Mesendoderm (in vitro differentiated cells): Measurements from ENCODE around the gene SLIT2.

ENCODE experiments used
- DNase-seq: peaks from one replicate; pipeline ENCODE4 v3.0.0; 2013
- H2AK5ac ChIP-seq: 2 replicates; pipeline ENCODE4 v1.6.1; 2013; ENCODE audit warnings: low read length, inconsistent platforms
- H2BK120ac ChIP-seq: 2 replicates; pipeline ENCODE4 v1.6.1; 2013; ENCODE audit warnings: low read depth, mild to moderate bottlenecking, low read length, moderate library complexity, mixed read lengths
- H2BK15ac ChIP-seq: replicated peaks from 2 replicates; pipeline ENCODE4 v1.6.1; 2013; ENCODE audit warnings: low read depth, mild to moderate bottlenecking, moderate library complexity
- H2BK5ac ChIP-seq: 2 replicates; pipeline ENCODE4 v1.6.1; 2013; ENCODE audit warnings: low read length, inconsistent platforms
- H3K18ac ChIP-seq: 2 replicates; pipeline ENCODE4 v1.6.1; 2013; ENCODE audit warnings: mild to moderate bottlenecking, low read length, mixed read lengths
- H3K23ac ChIP-seq: one replicate; pipeline ENCODE4 v1.6.1; 2013; ENCODE audit warnings: low read length
- H3K27ac ChIP-seq: 2 replicates; pipeline ENCODE4 v1.5.1; 2013; ENCODE audit warnings: low read depth, mild to moderate bottlenecking, inconsistent platforms, low read length, moderate library complexity
- H3K27me3 ChIP-seq: 2 replicates; pipeline ENCODE4 v1.6.1; 2013; ENCODE audit warnings: low read length, control low read depth, mild to moderate bottlenecking, inconsistent platforms; ENCODE audit not compliant: insufficient read depth, poor library complexity
- H3K36me3 ChIP-seq: 2 replicates; pipeline ENCODE4 v1.6.1; 2013; ENCODE audit warnings: low read length, inconsistent platforms; ENCODE audit not compliant: control insufficient read depth, insufficient read depth
- H3K4ac ChIP-seq: one replicate; pipeline ENCODE4 v1.6.1; 2013; ENCODE audit warnings: low read depth, mild to moderate bottlenecking, low read length, moderate library complexity
- H3K4me1 ChIP-seq: 2 replicates; pipeline ENCODE4 v1.6.1; 2013; ENCODE audit warnings: low read depth, low read length, inconsistent platforms; ENCODE audit not compliant: control insufficient read depth
- H3K4me2 ChIP-seq: 2 replicates; pipeline ENCODE4 v1.6.1; 2013; ENCODE audit warnings: low read length
- H3K4me3 ChIP-seq: 2 replicates; pipeline ENCODE4 v1.5.1; 2013; ENCODE audit warnings: mild to moderate bottlenecking, low read length
- H3K56ac ChIP-seq: one replicate; pipeline ENCODE4 v1.6.1; 2013; ENCODE audit warnings: low read length
- H3K79me1 ChIP-seq: 2 replicates; pipeline ENCODE4 v1.6.1; 2013; ENCODE audit warnings: low read length, inconsistent platforms
- H3K79me2 ChIP-seq: 2 replicates; pipeline ENCODE4 v1.6.1; 2013; ENCODE audit warnings: mild to moderate bottlenecking, low read length; ENCODE audit not compliant: control insufficient read depth, insufficient read depth
- H3K9ac ChIP-seq: 2 replicates; pipeline ENCODE4 v1.6.1; 2013; ENCODE audit warnings: low read length, inconsistent platforms
- H4K5ac ChIP-seq: one replicate; pipeline ENCODE4 v1.6.1; 2013; ENCODE audit warnings: low read length
- H4K8ac ChIP-seq: one replicate; pipeline ENCODE4 v1.6.1; 2013; ENCODE audit warnings: low read depth, mild to moderate bottlenecking, control low read depth, low read length, moderate library complexity
- WGBS: extraction: QIAGEN DNeasy Blood & Tissue Kit; methylation state at CpG from one replicate; pipeline ENCODE4 v1.1.7; 2013; ENCODE audit warnings: low lambda C conversion rate, missing lambda C conversion rate; ENCODE audit not compliant: insufficient coverage; ENCODE audit errors: extremely low coverage; 5-methylcytosine and 5-hydroxymethylcytosine counted together

The SLIT2 gene

GRCh38 chr4:20237894-20238537, 13.7 kb upstream of the SLIT2 start:
- H2AK5ac ChIP-seq, result no peak overlapping the region
- no peaks in the 10 kb centered on the region for H3K27me3 ChIP-seq
- no peak overlapping the region for H3K23ac ChIP-seq
- no peak overlapping the region for H2BK15ac ChIP-seq
- H3K56ac ChIP-seq, result no peak overlapping the region
- H2BK120ac ChIP-seq, result no peak overlapping the region
- H2BK5ac ChIP-seq, result no peak overlapping the region
- no peak overlapping the region for H3K9ac ChIP-seq
- H4K8ac ChIP-seq, result no peak overlapping the region
- H3K79me2 ChIP-seq, result no peaks in the 10 kb centered on the region
- no peak overlapping the region for H3K4me3 ChIP-seq
- H3K79me1 ChIP-seq, result no peaks in the 10 kb centered on the region
- no CpG with 5 or more reads among the region's 3 CpGs for WGBS
- no peak overlapping the region for H3K4ac ChIP-seq
- no peak for DNase-seq
- no peak overlapping the region for H3K27ac ChIP-seq
- H3K4me2 ChIP-seq, result no peak overlapping the region
- no peak overlapping the region for H4K5ac ChIP-seq
- H3K36me3 ChIP-seq, result no peaks in the 10 kb centered on the region
- no peak overlapping the region for H3K18ac ChIP-seq
- H3K4me1 ChIP-seq, result no peaks in the 10 kb centered on the region

- no CpG with 5 or more reads among the region's 3 CpGs for WGBS
- peak; percentile 60 for DNase-seq
- Histone ChIP-seq H3K36me3 (no peaks in the 10 kb centered on the region), H3K27me3 (no peaks in the 10 kb centered on the region), H3K9ac (no peak overlapping the region), H3K79me1 (no peaks in the 10 kb centered on the region), H2BK15ac (no peak overlapping the region), H3K23ac (no peak overlapping the region), H3K18ac (no peak overlapping the region), H3K27ac (no peak overlapping the region), H3K4ac (no peak overlapping the region), H2BK120ac (no peak overlapping the region), H3K4me2 (no peak overlapping the region), H3K4me1 (no peaks in the 10 kb centered on the region), H3K4me3 (no peak overlapping the region), H3K56ac (no peak overlapping the region), H4K5ac (no peak overlapping the region), H2AK5ac (no peak overlapping the region), H2BK5ac (no peak overlapping the region), H3K79me2 (peaks cover 2% of the 10 kb centered on the region), H4K8ac (no peak overlapping the region)
Observed at GRCh38 chr4:20248155-20248558, 3.5 kb upstream of the SLIT2 start.

GRCh38 chr4:20249333-20249732, 2.4 kb upstream of the SLIT2 start:
- Histone ChIP-seq H3K79me2 (peaks cover 8% of the 10 kb centered on the region), H2BK5ac (no peak overlapping the region), H3K18ac (no peak overlapping the region), H3K56ac (no peak overlapping the region), H3K9ac (no peak overlapping the region), H3K23ac (no peak overlapping the region), H2AK5ac (no peak overlapping the region), H3K4me2 (no peak overlapping the region), H3K79me1 (no peaks in the 10 kb centered on the region), H3K4me3 (no peak overlapping the region), H3K4ac (no peak overlapping the region), H3K27ac (no peak overlapping the region), H3K36me3 (no peaks in the 10 kb centered on the region), H3K4me1 (no peaks in the 10 kb centered on the region), H2BK15ac (no peak overlapping the region), H4K8ac (no peak overlapping the region), H2BK120ac (no peak overlapping the region), H4K5ac (no peak overlapping the region), H3K27me3 (peaks cover 4% of the 10 kb centered on the region)
- WGBS, result no CpG with 5 or more reads among the region's 2 CpGs
- peak; percentile 42 for DNase-seq

GRCh38 chr4:20251031-20251795, 492 bp upstream of the SLIT2 start:
- H2BK120ac ChIP-seq, result no peak overlapping the region
- H3K23ac ChIP-seq, result no peak overlapping the region
- H3K36me3 ChIP-seq, result no peaks in the 10 kb centered on the region
- peaks cover 10% of the 10 kb centered on the region for H3K79me2 ChIP-seq
- no peak overlapping the region for H3K4ac ChIP-seq
- WGBS, result no CpG with 5 or more reads among the region's 35 CpGs
- peak overlapping the region; percentile 69 for H3K4me3 ChIP-seq
- H2BK15ac ChIP-seq, result no peak overlapping the region
- H3K56ac ChIP-seq, result peak overlapping the region; percentile 87
- H3K27ac ChIP-seq, result no peak overlapping the region
- DNase-seq, result no peak
- H4K8ac ChIP-seq, result no peak overlapping the region
- H3K4me2 ChIP-seq, result peak overlapping the region; percentile 70
- H3K9ac ChIP-seq, result peak overlapping the region; percentile 67
- H2BK5ac ChIP-seq, result no peak overlapping the region
- H3K27me3 ChIP-seq, result peaks cover 4% of the 10 kb centered on the region
- H3K79me1 ChIP-seq, result no peaks in the 10 kb centered on the region
- peak overlapping the region; percentile 85 for H3K18ac ChIP-seq
- H4K5ac ChIP-seq, result no peak overlapping the region
- no peak overlapping the region for H2AK5ac ChIP-seq
- no peaks in the 10 kb centered on the region for H3K4me1 ChIP-seq

- Histone ChIP-seq H3K4me2 (peak overlapping the region; percentile 79), H3K9ac (peak overlapping the region; percentile 69), H2BK120ac (no peak overlapping the region), H2BK15ac (no peak overlapping the region), H3K4ac (no peak overlapping the region), H3K56ac (peak overlapping the region; percentile 26), H3K36me3 (no peaks in the 10 kb centered on the region), H3K27ac (no peak overlapping the region), H2AK5ac (no peak overlapping the region), H4K5ac (no peak overlapping the region), H3K18ac (no peak overlapping the region), H3K79me1 (no peaks in the 10 kb centered on the region), H3K23ac (no peak overlapping the region), H2BK5ac (no peak overlapping the region), H3K79me2 (peaks cover 10% of the 10 kb centered on the region), H3K4me1 (no peaks in the 10 kb centered on the region), H3K4me3 (peak overlapping the region; percentile 53), H3K27me3 (peaks cover 4% of the 10 kb centered on the region), H4K8ac (no peak overlapping the region)
- DNase-seq, result peak; percentile 70
- no CpG with 5 or more reads among the region's 55 CpGs for WGBS
Observed at GRCh38 chr4:20252656-20253282, 1.1 kb downstream of the SLIT2 start.
